Body of pancreas (tissue), 4 donors: ENCODE results near the gene C1orf52. TPM values are rescaled to one million over a fixed set of nuclear protein-coding genes. Genes with fewer than 3 reads are reported as not detected.
A peak's percentile ranks its signal among the peaks of the same experiment; 100 is the strongest.

ENCODE experiments used
- ATAC-seq: fragments of 150-250 bp; one replicate; pipeline ENCODE4 v1.9.1; 2016
- DNase-seq, 4 donors: peaks; one replicate each; pipeline ENCODE4 v3.0.0-alpha.2; 2019
- H3K27ac ChIP-seq, 4 donors: fragments of 200-600 bp; sonication (generic); 1 replicate in 3 of 4; 2 replicates in 1 of 4; pipeline versions ENCODE4 v1.5.1 to v1.6.1; 2016 to 2019; ENCODE audit warnings: mild to moderate bottlenecking in 1 of 4, mixed read lengths in 1 of 4, moderate library complexity in 1 of 4
- H3K27me3 ChIP-seq, 2 donors: fragments of 200-600 bp; sonication (generic); one replicate each; pipeline ENCODE4 v1.6.0; 2016; ENCODE audit warnings: mild to moderate bottlenecking in 1 of 2
- H3K36me3 ChIP-seq, 2 donors: fragments of 200-600 bp; sonication (generic); replicated peaks in 1 of 2; 2 replicates each; pipeline ENCODE4 v1.5.1; 2016; ENCODE audit warnings: low read depth in 2 of 2; ENCODE audit not compliant: insufficient read depth in 1 of 2
- H3K4me1 ChIP-seq: fragments of 200-600 bp; sonication (generic); one replicate; pipeline ENCODE4 v1.6.0; 2016
- H3K4me3 ChIP-seq, 2 donors: fragments of 200-600 bp; sonication (generic); 1 replicate in 1 of 2; 2 replicates in 1 of 2; pipeline ENCODE4 v1.5.1; 2016 to 2019
- H3K9me3 ChIP-seq, 3 donors: fragments of 200-600 bp; sonication (generic); 1 replicate in 2 of 3; 2 replicates in 1 of 3; pipeline ENCODE4 v1.5.1; 2016
- POLR2A ChIP-seq, 3 donors: fragments of 450-650 bp; IDR thresholded peaks; one replicate each; pipeline ENCODE4 v1.6.1; 2016; ENCODE audit warnings: antibody characterized with exemption in 3 of 3, mild to moderate bottlenecking in 2 of 3
- WGBS, 2 donors: methylation state at CpG; one replicate each; pipeline ENCODE4 v1.1.5; 2017; 5-methylcytosine and 5-hydroxymethylcytosine counted together
- intact Hi-C: fragments of 100-400 bp; cut with DNase I; formaldehyde crosslinking; loops from one replicate; pipeline ENCODE4 v1.15.1; 2023
- total RNA-seq, 2 donors: library from RNA; depleted of rRNA; stranded (reverse); fragments of >200 nt; gene quantifications; one replicate each; pipeline ENCODE4 v1.1.0, GENCODE V29; 2016
- TF ChIP-seq, protein P1 (sequence below), 7 experiments: fragments of 450-650 bp in 4 of 7; fragments of 200-600 bp in 3 of 7; sonication (generic) in 3 of 7; IDR thresholded peaks; one replicate each; pipeline ENCODE4 v1.5.1; 2016 to 2019; ENCODE audit warnings: antibody characterized with exemption in 7 of 7

The C1orf52 gene
- total RNA-seq, 2 donors from 2014 or later: 6.6 to 20.2 TPM

GRCh38 chr1:85276978-85277639, 17.6 kb upstream of the C1orf52 start:
- TF ChIP-seq, protein P1, sequence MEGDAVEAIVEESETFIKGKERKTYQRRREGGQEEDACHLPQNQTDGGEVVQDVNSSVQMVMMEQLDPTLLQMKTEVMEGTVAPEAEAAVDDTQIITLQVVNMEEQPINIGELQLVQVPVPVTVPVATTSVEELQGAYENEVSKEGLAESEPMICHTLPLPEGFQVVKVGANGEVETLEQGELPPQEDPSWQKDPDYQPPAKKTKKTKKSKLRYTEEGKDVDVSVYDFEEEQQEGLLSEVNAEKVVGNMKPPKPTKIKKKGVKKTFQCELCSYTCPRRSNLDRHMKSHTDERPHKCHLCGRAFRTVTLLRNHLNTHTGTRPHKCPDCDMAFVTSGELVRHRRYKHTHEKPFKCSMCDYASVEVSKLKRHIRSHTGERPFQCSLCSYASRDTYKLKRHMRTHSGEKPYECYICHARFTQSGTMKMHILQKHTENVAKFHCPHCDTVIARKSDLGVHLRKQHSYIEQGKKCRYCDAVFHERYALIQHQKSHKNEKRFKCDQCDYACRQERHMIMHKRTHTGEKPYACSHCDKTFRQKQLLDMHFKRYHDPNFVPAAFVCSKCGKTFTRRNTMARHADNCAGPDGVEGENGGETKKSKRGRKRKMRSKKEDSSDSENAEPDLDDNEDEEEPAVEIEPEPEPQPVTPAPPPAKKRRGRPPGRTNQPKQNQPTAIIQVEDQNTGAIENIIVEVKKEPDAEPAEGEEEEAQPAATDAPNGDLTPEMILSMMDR (IDR thresholded peaks at IDR 0.05): no peak
- TF ChIP-seq POLR2A (IDR thresholded peaks at IDR 0.05): no peak
- Histone ChIP-seq H3K27ac (peak overlapping the region; percentile 35 to 99 (median 96)), H3K27me3 (no peaks in the 10 kb centered on the region), H3K4me1 (peaks cover 44% of the 10 kb centered on the region), H3K36me3 (no peaks in the 10 kb centered on the region), H3K4me3 (no peak overlapping the region), H3K9me3 (no peaks in the 10 kb centered on the region)
- intact Hi-C loops: no loop called here
- DNase-seq (no peak), ATAC-seq (no peak)
- WGBS, 2 donors: 46 to 47% methylated on average over 10 to 11 of the region's 11 CpGs

- TF ChIP-seq POLR2A (IDR thresholded peaks at IDR 0.05): peak; percentile 89 to 95 (median 92)
- TF ChIP-seq, protein P1 (IDR thresholded peaks at IDR 0.05): no peak
- 0% methylated on average over 27 to 76 of the region's 78 CpGs for WGBS, 2 donors
- Histone ChIP-seq H3K27ac (peak within 1 kb of the TSS; percentile 93 to 99 (median 96)), H3K9me3 (no peaks in the 10 kb centered on the region), H3K27me3 (no peaks in the 10 kb centered on the region), H3K4me3 (peak within 1 kb of the TSS; percentile 71 to 79), H3K4me1 (peaks cover 51% of the 10 kb centered on the region), H3K36me3 (no peaks in the 10 kb centered on the region)
- peak; percentile 98 to 99 (median 98) for DNase-seq
- intact Hi-C loops: no loop called here
- peak; percentile 96 for ATAC-seq
Observed at GRCh38 chr1:85276215-85276977, 16.9 kb upstream of the C1orf52 start, which contains the start of gene BCL10. TSS of gene BCL10 (minus strand) at chr1:85276632. CDS start at chr1:85276352, 280 bp downstream.

- Histone ChIP-seq H3K4me3 (peak overlapping the region; percentile 71 to 79), H3K27ac (peak overlapping the region; percentile 93 to 99 (median 96)), H3K4me1 (peaks cover 57% of the 10 kb centered on the region), H3K36me3 (no peaks in the 10 kb centered on the region), H3K9me3 (no peaks in the 10 kb centered on the region), H3K27me3 (no peaks in the 10 kb centered on the region)
- no peak for DNase-seq
- TF ChIP-seq POLR2A (IDR thresholded peaks at IDR 0.05): no peak
- TF ChIP-seq, protein P1 (IDR thresholded peaks at IDR 0.05): no peak
- no peak for ATAC-seq
- 1% methylated on average over 13 of the region's 13 CpGs for WGBS, 2 donors
- intact Hi-C loops: no loop called here
Observed at GRCh38 chr1:85275701-85276214, 16.3 kb upstream of the C1orf52 start.

DNA sequence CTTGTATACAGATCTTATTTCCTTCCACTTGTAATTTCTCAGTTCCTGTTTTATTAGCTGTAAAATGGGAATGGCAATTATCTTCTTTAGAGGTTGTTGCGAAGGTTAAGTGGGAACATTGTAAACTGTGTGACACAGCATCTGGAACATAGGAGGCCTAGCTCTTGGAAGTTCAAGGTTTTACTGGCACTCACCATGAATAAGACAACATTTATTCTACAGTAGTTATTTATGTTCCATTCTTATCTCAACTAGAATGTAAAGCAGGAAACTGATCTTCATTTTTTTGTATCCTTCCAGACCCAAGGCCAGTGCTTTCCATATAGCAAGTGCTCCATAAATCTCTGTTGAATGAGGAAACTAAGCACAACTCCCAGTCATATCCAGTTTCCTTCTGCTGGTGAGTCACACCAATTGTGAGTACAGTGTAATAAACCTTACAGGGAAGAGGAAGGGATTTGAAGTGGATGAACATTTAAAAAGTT, 15.5 kb upstream of the C1orf52 start:
- Histone ChIP-seq H3K4me3 (no peak overlapping the region), H3K9me3 (no peaks in the 10 kb centered on the region), H3K36me3 (peaks cover 0 to 5% of the 10 kb centered on the region in 2 donors), H3K27ac (peak overlapping the region; percentile 93 to 99 (median 96)), H3K27me3 (no peaks in the 10 kb centered on the region), H3K4me1 (peaks cover 63% of the 10 kb centered on the region)
- WGBS, 2 donors: 21 to 30% methylated on average over 1 of the region's 1 CpG
- ATAC-seq: no peak
- TF ChIP-seq POLR2A (IDR thresholded peaks at IDR 0.05): peak in 2 of 3 donors; percentile 40 to 45
- TF ChIP-seq, protein P1 (IDR thresholded peaks at IDR 0.05): no peak
- intact Hi-C loops: no loop called here
- peak in 1 of 4 donors; percentile 41 for DNase-seq
